A549 (cell line): ENCODE results near the gene ECPAS.

Experiments used
- CBX2 ChIP-seq: fragments of 200-600 bp; sonication (generic); IDR thresholded peaks from 2 replicates; pipeline ENCODE4 v1.6.1; 2016; ENCODE audit warnings: low read depth, mild to moderate bottlenecking, borderline replicate concordance
- CEBPB ChIP-seq, 2 experiments: fragments of >200 bp in 1 of 2; sonication (Bioruptor Twin) in 1 of 2; formaldehyde crosslinking in 1 of 2; IDR thresholded peaks; 2 replicates each; pipeline ENCODE4 v1.6.1; 2012 to 2016
- POLR2A ChIP-seq: IDR thresholded peaks from 2 replicates; pipeline ENCODE4 v1.6.1; 2012; ENCODE audit warnings: mild to moderate bottlenecking, low read length
- POLR2AphosphoS2 ChIP-seq: conservative IDR thresholded peaks from 2 replicates; pipeline ENCODE4 v1.6.1; 2012; ENCODE audit warnings: low read length, improper control_type of control experiment, inconsistent platforms
- RARB ChIP-seq: fragments of 250-450 bp; sonication (Bioruptor Pico); IDR thresholded peaks from 2 replicates; pipeline ENCODE4 v1.8.0; 2021; ENCODE audit warnings: mild to moderate bottlenecking, moderate library complexity
- RCOR1 ChIP-seq: fragments of 150-350 bp; IDR thresholded peaks from 2 replicates; pipeline ENCODE4 v1.6.1; 2014; ENCODE audit warnings: antibody characterized with exemption, low read length, low read depth
- RFX5 ChIP-seq: fragments of 450-650 bp; IDR thresholded peaks from 2 replicates; pipeline ENCODE4 v1.7.1; 2014; ENCODE audit warnings: antibody characterized with exemption, mild to moderate bottlenecking, moderate library complexity
- SMC3 ChIP-seq: fragments of >200 bp; sonication (Bioruptor Twin); formaldehyde crosslinking; IDR thresholded peaks from 3 replicates; pipeline ENCODE4 v1.6.1; 2018; ENCODE audit warnings: inconsistent platforms
- TF ChIP-seq, protein P1 (sequence below): fragments of >200 bp; sonication (Bioruptor Twin); formaldehyde crosslinking; IDR thresholded peaks from 3 replicates; pipeline ENCODE4 v1.5.1; 2016

DNA sequence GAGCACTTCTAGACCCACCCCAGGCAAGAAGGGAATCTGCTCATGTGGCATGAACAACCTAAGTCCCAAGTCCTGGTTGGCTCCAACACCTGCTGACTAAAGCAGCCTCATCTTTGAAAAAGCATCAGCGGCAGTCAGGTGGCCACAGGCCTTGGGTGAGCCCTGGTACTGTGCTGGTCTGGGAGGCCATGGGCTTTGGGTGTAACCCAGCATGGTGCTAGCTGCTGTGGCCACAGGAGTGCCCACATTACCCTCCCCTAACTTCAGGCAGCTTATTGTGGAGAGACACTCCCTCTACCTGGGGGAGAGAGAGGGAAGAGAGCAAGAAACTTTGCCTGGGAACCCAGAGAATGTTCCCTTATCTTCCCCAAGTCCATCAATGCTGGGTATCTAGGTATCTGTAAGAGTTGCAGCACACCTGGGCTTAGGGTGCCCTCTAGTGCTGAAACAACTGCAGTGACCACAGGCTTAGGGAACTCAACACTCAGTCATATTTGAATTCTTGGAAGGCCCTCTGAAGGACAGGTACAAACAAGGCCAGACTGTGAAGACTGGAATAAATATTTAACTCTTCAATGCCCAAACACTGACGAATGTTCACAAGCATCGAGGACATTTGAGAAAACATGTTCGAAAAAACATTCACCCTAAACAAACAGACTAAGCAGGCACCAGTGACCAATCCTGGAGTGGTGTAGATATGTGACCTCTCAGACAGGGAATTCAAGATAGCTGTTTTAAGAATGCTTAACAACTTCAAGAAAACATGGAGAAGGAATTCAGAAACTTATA lies 84.2 kb downstream of the ECPAS start:
- no peak for TF ChIP-seq RFX5
- no peak for TF ChIP-seq POLR2A
- TF ChIP-seq, protein P1, sequence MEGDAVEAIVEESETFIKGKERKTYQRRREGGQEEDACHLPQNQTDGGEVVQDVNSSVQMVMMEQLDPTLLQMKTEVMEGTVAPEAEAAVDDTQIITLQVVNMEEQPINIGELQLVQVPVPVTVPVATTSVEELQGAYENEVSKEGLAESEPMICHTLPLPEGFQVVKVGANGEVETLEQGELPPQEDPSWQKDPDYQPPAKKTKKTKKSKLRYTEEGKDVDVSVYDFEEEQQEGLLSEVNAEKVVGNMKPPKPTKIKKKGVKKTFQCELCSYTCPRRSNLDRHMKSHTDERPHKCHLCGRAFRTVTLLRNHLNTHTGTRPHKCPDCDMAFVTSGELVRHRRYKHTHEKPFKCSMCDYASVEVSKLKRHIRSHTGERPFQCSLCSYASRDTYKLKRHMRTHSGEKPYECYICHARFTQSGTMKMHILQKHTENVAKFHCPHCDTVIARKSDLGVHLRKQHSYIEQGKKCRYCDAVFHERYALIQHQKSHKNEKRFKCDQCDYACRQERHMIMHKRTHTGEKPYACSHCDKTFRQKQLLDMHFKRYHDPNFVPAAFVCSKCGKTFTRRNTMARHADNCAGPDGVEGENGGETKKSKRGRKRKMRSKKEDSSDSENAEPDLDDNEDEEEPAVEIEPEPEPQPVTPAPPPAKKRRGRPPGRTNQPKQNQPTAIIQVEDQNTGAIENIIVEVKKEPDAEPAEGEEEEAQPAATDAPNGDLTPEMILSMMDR: peak; percentile 45
- TF ChIP-seq RCOR1: no peak
- TF ChIP-seq CEBPB (IDR thresholded peaks at IDR 0.05): no peak
- TF ChIP-seq CBX2: no peak
- TF ChIP-seq SMC3: peak; percentile 38; the same call in 2 of the 3 replicates
- no peak for TF ChIP-seq POLR2AphosphoS2
- TF ChIP-seq RARB: no peak
